Suprapubic skin (tissue), 4 donors: ENCODE data around the gene ZNF606. TPM values are rescaled to one million over a fixed set of nuclear protein-coding genes. Genes with fewer than 3 reads are reported as not detected.

ENCODE experiments used
- DNase-seq, 2 donors: peaks; one replicate each; pipeline ENCODE4 v3.0.0-alpha.2; 2019; ENCODE audit warnings: low spot score in 2 of 2
- H3K27ac ChIP-seq: fragments of 200-600 bp; sonication (generic); one replicate; pipeline ENCODE4 v1.5.1; 2019
- H3K27me3 ChIP-seq: fragments of 200-600 bp; sonication (generic); one replicate; pipeline ENCODE4 v1.5.1; 2019
- H3K36me3 ChIP-seq: fragments of 200-600 bp; sonication (generic); one replicate; pipeline ENCODE4 v1.5.1; 2019
- H3K4me1 ChIP-seq: fragments of 200-600 bp; sonication (generic); one replicate; pipeline ENCODE4 v1.5.1; 2019
- H3K4me3 ChIP-seq: fragments of 200-600 bp; sonication (generic); one replicate; pipeline ENCODE4 v1.5.1; 2019; ENCODE audit warnings: mild to moderate bottlenecking
- H3K9me3 ChIP-seq: fragments of 200-600 bp; sonication (generic); one replicate; pipeline ENCODE4 v1.5.1; 2019
- EP300 ChIP-seq: sonication (generic); formaldehyde crosslinking; IDR thresholded peaks from one replicate; pipeline ENCODE4 v1.6.1; 2017; ENCODE audit warnings: antibody characterized with exemption
- POLR2A ChIP-seq, 2 donors: fragments of 450-650 bp; IDR thresholded peaks; one replicate each; pipeline ENCODE4 v1.6.1; 2017; ENCODE audit warnings: antibody characterized with exemption in 2 of 2, mild to moderate bottlenecking in 2 of 2, moderate library complexity in 2 of 2
- POLR2AphosphoS5 ChIP-seq, 3 donors: sonication (generic); formaldehyde crosslinking; IDR thresholded peaks; one replicate each; pipeline ENCODE4 v1.6.1; 2017; ENCODE audit warnings: antibody characterized with exemption in 3 of 3
- WGBS: methylation state at CpG from one replicate; pipeline ENCODE4 v1.1.5; 2018; 5-methylcytosine and 5-hydroxymethylcytosine counted together
- total RNA-seq, 4 donors: library from RNA; depleted of rRNA; stranded (reverse); fragments of >200 nt; gene quantifications; one replicate each; pipeline ENCODE4 v1.1.0, GENCODE V29; 2016
- TF ChIP-seq, protein P1 (sequence below), 2 donors: fragments of 200-600 bp in 1 of 2; fragments of 450-650 bp in 1 of 2; sonication (generic) in 1 of 2; IDR thresholded peaks; one replicate each; pipeline ENCODE4 v1.5.1; 2016 to 2019; ENCODE audit warnings: antibody characterized with exemption in 2 of 2, mild to moderate bottlenecking in 1 of 2, moderate library complexity in 1 of 2

ZNF606 gene
- total RNA-seq, 4 donors from 2014 or later, result 4.0 to 21.9 (median 14.3) TPM

DNA sequence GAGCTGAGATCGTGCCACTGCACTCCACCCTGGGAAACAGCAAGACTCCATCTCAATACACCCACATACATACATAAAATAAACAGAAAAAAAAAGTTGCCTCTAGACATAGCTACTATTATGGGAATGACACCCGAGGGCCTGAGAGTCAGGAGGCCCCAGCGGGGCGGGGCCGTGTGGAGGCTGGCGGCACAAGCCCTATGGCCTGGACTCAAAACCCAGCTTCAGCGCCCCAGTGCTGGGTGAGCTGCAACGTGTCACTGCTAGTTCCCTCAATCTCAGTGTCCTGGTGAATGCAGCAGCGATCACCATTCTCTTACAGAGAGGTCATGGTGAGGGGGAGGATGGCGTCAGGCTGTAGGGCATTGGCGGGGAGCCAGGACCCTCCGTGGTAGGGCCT lies 22.0 kb upstream of the ZNF606 start:
- TF ChIP-seq POLR2A (IDR thresholded peaks at IDR 0.05) (no peak), EP300 (no peak), POLR2AphosphoS5 (IDR thresholded peaks at IDR 0.05) (no peak)
- TF ChIP-seq, protein P1, sequence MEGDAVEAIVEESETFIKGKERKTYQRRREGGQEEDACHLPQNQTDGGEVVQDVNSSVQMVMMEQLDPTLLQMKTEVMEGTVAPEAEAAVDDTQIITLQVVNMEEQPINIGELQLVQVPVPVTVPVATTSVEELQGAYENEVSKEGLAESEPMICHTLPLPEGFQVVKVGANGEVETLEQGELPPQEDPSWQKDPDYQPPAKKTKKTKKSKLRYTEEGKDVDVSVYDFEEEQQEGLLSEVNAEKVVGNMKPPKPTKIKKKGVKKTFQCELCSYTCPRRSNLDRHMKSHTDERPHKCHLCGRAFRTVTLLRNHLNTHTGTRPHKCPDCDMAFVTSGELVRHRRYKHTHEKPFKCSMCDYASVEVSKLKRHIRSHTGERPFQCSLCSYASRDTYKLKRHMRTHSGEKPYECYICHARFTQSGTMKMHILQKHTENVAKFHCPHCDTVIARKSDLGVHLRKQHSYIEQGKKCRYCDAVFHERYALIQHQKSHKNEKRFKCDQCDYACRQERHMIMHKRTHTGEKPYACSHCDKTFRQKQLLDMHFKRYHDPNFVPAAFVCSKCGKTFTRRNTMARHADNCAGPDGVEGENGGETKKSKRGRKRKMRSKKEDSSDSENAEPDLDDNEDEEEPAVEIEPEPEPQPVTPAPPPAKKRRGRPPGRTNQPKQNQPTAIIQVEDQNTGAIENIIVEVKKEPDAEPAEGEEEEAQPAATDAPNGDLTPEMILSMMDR (IDR thresholded peaks at IDR 0.05), result no peak
- peaks cover 4% of the 10 kb centered on the region for H3K9me3 ChIP-seq
- no peaks in the 10 kb centered on the region for H3K4me1 ChIP-seq
- no peak overlapping the region for H3K27ac ChIP-seq
- 95% methylated on average over 8 of the region's 12 CpGs for WGBS
- H3K4me3 ChIP-seq, result no peak overlapping the region
- no peaks in the 10 kb centered on the region for H3K36me3 ChIP-seq
- no peaks in the 10 kb centered on the region for H3K27me3 ChIP-seq
- DNase-seq, result no peak

DNA sequence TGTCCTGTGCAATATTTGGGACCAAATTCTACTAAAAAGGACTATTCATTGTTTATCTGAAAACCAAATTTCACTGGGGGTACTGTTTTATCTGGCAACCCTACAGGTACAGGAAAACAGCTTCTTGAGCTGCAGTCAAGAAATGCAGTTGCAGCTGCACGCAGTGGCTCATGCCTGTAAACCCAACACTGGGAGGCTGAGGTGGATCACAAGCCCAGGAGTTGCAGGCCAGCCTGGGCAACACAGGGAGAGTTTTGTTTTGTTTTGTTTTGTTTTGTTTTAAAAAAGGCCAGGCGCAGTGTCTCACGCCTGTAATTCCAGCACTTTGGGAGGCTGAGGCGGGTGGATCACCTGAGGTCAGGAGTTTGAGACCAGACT lies 19.7 kb upstream of the ZNF606 start:
- no peak for DNase-seq
- Histone ChIP-seq H3K27me3 (no peaks in the 10 kb centered on the region), H3K27ac (no peak overlapping the region), H3K4me3 (no peak overlapping the region), H3K4me1 (no peaks in the 10 kb centered on the region), H3K9me3 (no peaks in the 10 kb centered on the region), H3K36me3 (no peaks in the 10 kb centered on the region)
- TF ChIP-seq EP300 (no peak), POLR2A (IDR thresholded peaks at IDR 0.05) (no peak), POLR2AphosphoS5 (IDR thresholded peaks at IDR 0.05) (no peak)
- TF ChIP-seq, protein P1 (IDR thresholded peaks at IDR 0.05), result no peak
- 77% methylated on average over 4 of the region's 4 CpGs for WGBS

DNA sequence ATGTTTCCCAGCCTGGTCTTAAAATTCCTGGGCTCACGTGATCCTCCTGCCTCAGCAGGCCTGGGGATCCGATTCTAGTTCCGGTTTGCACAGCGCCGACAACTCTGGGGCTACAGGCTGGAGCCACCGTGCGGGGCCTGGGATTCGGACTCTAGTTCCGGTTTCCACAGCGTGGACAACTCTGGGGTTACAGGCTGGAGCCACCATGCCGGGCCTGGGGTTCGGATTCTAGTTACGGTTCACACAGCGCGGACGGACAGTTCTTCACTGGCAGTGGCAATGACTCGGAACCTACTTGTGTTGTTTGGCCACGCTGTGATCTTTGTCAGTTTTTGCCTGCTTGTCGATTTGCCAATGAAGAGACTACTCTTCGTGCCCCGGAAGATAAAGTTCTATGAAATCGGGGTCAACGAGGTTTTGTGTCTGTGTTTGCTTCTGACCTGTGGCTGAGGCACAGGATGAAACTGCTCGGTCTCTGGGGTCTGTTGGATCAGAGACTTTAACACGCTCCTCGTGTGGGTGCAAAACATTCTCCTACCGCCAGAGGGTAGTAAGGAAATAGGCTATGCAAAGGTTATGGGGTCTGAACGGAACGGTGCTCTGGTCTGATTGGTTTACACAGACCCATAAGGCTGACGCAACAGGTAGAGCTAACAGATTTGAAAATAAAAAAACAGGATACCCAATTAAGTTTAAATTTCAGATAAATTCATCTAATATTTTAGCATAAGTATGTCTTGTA lies 19.1 kb upstream of the ZNF606 start:
- H3K4me1 ChIP-seq, result no peaks in the 10 kb centered on the region
- H3K9me3 ChIP-seq, result no peaks in the 10 kb centered on the region
- H3K27me3 ChIP-seq, result no peaks in the 10 kb centered on the region
- TF ChIP-seq, protein P1 (IDR thresholded peaks at IDR 0.05), result peak; percentile 22 to 43
- no peak for TF ChIP-seq POLR2AphosphoS5 (IDR thresholded peaks at IDR 0.05)
- no peaks in the 10 kb centered on the region for H3K36me3 ChIP-seq
- DNase-seq, result no peak
- no peak overlapping the region for H3K4me3 ChIP-seq
- 56% methylated on average over 30 of the region's 30 CpGs for WGBS
- no peak overlapping the region for H3K27ac ChIP-seq

DNA sequence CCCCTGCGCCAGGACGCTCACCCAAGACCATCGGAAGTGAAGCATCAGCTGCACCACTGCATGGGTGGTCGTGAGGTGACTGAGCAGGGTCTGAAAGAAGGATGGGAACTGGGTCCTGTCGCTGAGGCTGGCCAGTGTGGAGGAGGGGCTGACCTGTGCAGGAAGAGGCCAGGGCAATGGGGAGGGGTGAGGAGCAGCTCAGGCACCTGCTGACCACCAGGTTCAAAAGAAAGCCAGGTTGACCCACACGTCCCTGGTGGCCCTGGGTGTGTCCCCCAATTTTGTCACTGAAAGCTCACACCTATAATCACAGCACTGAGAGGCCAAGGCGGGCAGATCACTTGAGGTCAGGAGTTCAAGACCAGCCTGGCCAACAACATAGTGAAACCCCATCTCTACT lies 17.5 kb upstream of the ZNF606 start:
- Histone ChIP-seq H3K4me3 (no peak overlapping the region), H3K27me3 (no peaks in the 10 kb centered on the region), H3K27ac (no peak overlapping the region), H3K4me1 (no peaks in the 10 kb centered on the region), H3K9me3 (no peaks in the 10 kb centered on the region), H3K36me3 (no peaks in the 10 kb centered on the region)
- no peak for DNase-seq
- 75% methylated on average over 6 of the region's 7 CpGs for WGBS
- TF ChIP-seq POLR2A (IDR thresholded peaks at IDR 0.05), result no peak
- TF ChIP-seq POLR2AphosphoS5 (IDR thresholded peaks at IDR 0.05), result no peak
- TF ChIP-seq EP300, result no peak
- TF ChIP-seq, protein P1 (IDR thresholded peaks at IDR 0.05), result no peak

DNA sequence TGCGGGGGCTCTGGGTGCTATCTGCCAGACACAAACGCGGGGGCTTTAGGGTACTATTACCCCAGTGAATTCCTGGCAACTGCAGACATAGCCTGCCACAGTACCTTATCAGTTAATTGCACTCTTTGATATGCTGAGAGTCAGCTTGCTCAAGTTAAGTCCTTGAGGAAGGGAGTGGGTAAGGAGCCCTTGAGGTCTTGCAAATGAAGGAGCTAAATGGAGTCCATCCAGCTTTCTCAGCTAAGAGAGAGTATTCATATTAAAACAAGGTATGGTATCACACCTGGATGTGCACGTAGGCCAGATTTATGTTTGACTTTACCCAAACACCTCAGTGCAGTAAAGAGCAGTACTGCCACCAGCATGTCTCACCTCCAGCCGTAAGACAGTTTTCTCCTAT lies 11.5 kb upstream of the ZNF606 start:
- WGBS, result 46% methylated on average over 5 of the region's 5 CpGs
- H3K27ac ChIP-seq, result no peak overlapping the region
- no peaks in the 10 kb centered on the region for H3K9me3 ChIP-seq
- H3K36me3 ChIP-seq, result no peaks in the 10 kb centered on the region
- TF ChIP-seq EP300 (no peak), POLR2A (IDR thresholded peaks at IDR 0.05) (no peak), POLR2AphosphoS5 (IDR thresholded peaks at IDR 0.05) (no peak)
- TF ChIP-seq, protein P1 (IDR thresholded peaks at IDR 0.05), result no peak
- no peaks in the 10 kb centered on the region for H3K27me3 ChIP-seq
- no peak overlapping the region for H3K4me3 ChIP-seq
- no peak for DNase-seq
- peaks cover 8% of the 10 kb centered on the region for H3K4me1 ChIP-seq
